Right lobe of liver (tissue), 6 donors: Measurements from ENCODE around the gene PLXNA1. TPM values are rescaled to one million over a fixed set of nuclear protein-coding genes. Genes with fewer than 3 reads are reported as not detected.

ENCODE experiments used
- ATAC-seq, 4 donors: fragments of 200-7000 bp; cut with Tn5 transposase; one replicate each; pipeline ENCODE4 v1.9.1; 2020; ENCODE audit warnings: mild to moderate bottlenecking in 4 of 4, moderate library complexity in 4 of 4
- DNase-seq, 3 donors: peaks; one replicate each; pipeline ENCODE4 v3.0.0-alpha.2; 2020
- H3K27ac ChIP-seq, 3 donors: fragments of 200-600 bp; one replicate each; pipeline ENCODE4 v1.8.0; 2022
- H3K27me3 ChIP-seq, 2 donors: fragments of 200-600 bp; one replicate each; pipeline ENCODE4 v1.8.0; 2022
- H3K36me3 ChIP-seq, 4 donors: fragments of 200-600 bp; sonication (generic) in 1 of 4; one replicate each; pipeline versions ENCODE4 v1.5.1 to v1.8.0; 2017 to 2022; ENCODE audit warnings: control low read depth in 1 of 4
- H3K4me1 ChIP-seq, 4 donors: fragments of 200-600 bp; sonication (generic) in 1 of 4; one replicate each; pipeline versions ENCODE4 v1.5.1 to v1.8.0; 2017 to 2022; ENCODE audit warnings: control low read depth in 1 of 4
- H3K4me3 ChIP-seq, 3 donors: fragments of 200-600 bp; one replicate each; pipeline ENCODE4 v1.8.0; 2022
- H3K9me3 ChIP-seq, 4 donors: fragments of 200-600 bp; sonication (generic) in 1 of 4; one replicate each; pipeline versions ENCODE4 v1.5.1 to v1.8.0; 2017 to 2022; ENCODE audit warnings: control low read depth in 1 of 4
- POLR2A ChIP-seq: fragments of 450-650 bp; IDR thresholded peaks from one replicate; pipeline ENCODE4 v1.6.1; 2017; ENCODE audit warnings: antibody characterized with exemption, mild to moderate bottlenecking
- WGBS: methylation state at CpG from one replicate; pipeline ENCODE4 v1.1.6; 2018; ENCODE audit warnings: low coverage, low lambda C conversion rate; ENCODE audit not compliant: insufficient coverage; ENCODE audit errors: missing lambda C conversion rate; 5-methylcytosine and 5-hydroxymethylcytosine counted together
- intact Hi-C, 2 donors: fragments of 100-400 bp; cut with DNase I; formaldehyde crosslinking; loops; one replicate each; pipeline versions ENCODE4 v1.11.2 to v1.14.1; 2022
- total RNA-seq, 6 experiments: library from RNA; depleted of rRNA in 2 of 6; stranded (reverse); fragments of >200 nt in 2 of 6; fragmentation: NEBNext Ultra II Directional in 3 of 6; extraction: Animal tissue kit (Norgen Biotek cat#: 25700) in 3 of 6; gene quantifications; one replicate each; pipeline versions ENCODE4 v1.1.0 to v1.2.4, GENCODE V29; 2016 to 2023
- TF ChIP-seq, protein P1 (sequence below), 4 donors: fragments of 200-600 bp in 3 of 4; fragments of 450-650 bp in 1 of 4; IDR thresholded peaks; one replicate each; pipeline versions ENCODE4 v1.5.1 to v1.8.0; 2016 to 2022; ENCODE audit warnings: antibody characterized with exemption in 4 of 4, mild to moderate bottlenecking in 2 of 4
- donor health status: DM: no; HTN: yes; CAD: no.
- donor health status: DM: no; HTN: no; CAD: no.
- donor health status: DM: no; HTN: no; CAD: no.
- donor health status: DM: no; HTN: yes; CAD: no.
- donor health status: DM: no; HTN: yes; CAD: no.

Gene PLXNA1
- total RNA-seq, 6 experiments from 2014 or later = 2.0 to 8.7 (median 5.6) TPM

DNA sequence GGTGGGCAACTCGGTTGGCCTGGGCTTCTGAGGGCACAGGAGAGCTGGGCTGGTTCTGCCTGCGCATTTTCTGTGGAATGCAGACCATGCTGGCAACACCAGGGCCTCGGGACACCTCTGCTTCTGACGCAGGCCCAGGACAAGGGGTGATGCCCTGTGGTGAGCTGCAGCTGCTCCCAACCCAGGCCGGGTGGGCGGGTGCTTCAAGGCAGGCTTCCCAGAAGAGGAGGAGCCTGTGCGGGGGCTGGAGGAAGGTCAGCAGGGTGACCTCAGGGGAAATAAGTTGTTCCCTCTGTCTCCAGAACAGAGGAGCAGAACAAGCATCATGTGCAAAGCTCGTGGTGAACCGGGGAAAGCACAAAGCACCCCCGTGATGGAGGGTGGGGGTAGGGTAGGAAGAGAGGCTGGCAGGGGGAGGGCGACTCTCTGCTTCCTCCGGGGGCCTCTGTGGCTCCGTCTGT is 11.0 kb upstream of the PLXNA1 start:
- TF ChIP-seq, protein P1, sequence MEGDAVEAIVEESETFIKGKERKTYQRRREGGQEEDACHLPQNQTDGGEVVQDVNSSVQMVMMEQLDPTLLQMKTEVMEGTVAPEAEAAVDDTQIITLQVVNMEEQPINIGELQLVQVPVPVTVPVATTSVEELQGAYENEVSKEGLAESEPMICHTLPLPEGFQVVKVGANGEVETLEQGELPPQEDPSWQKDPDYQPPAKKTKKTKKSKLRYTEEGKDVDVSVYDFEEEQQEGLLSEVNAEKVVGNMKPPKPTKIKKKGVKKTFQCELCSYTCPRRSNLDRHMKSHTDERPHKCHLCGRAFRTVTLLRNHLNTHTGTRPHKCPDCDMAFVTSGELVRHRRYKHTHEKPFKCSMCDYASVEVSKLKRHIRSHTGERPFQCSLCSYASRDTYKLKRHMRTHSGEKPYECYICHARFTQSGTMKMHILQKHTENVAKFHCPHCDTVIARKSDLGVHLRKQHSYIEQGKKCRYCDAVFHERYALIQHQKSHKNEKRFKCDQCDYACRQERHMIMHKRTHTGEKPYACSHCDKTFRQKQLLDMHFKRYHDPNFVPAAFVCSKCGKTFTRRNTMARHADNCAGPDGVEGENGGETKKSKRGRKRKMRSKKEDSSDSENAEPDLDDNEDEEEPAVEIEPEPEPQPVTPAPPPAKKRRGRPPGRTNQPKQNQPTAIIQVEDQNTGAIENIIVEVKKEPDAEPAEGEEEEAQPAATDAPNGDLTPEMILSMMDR (IDR thresholded peaks at IDR 0.05) = no peak
- no peak for TF ChIP-seq POLR2A
- no peaks in the 10 kb centered on the region for H3K27me3 ChIP-seq
- intact Hi-C loops = no loop called here
- no peaks in the 10 kb centered on the region for H3K9me3 ChIP-seq
- ATAC-seq = peak; percentile 71 to 89 (median 82)
- WGBS = 30% methylated on average over 2 of the region's 13 CpGs
- no peak overlapping the region for H3K4me3 ChIP-seq
- no peaks in the 10 kb centered on the region for H3K4me1 ChIP-seq
- DNase-seq = peak; percentile 63 to 81 (median 75)
- no peaks in the 10 kb centered on the region for H3K36me3 ChIP-seq
- no peak overlapping the region for H3K27ac ChIP-seq

DNA sequence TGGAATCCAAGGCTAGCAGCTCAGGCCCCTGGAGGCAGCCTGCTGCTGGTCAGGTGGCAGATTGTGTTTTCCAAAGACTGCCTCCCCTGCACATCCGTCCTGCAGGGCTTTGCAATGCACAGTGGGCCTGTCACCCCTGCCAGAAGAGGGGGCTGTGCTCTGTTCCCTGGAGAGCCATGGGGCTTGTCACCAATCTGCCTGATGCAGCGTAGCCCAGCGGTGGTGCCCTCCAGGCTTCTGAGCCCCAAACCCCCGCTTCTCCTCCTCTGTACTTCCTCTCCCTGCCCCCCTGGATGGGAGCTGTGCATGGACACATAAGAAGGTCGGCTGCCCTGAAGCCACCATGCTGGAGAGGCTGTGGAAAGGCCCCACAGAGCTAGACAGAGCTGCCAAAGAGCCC is 10.0 kb upstream of the PLXNA1 start:
- Histone ChIP-seq H3K9me3 (no peaks in the 10 kb centered on the region), H3K27ac (no peak overlapping the region), H3K27me3 (no peaks in the 10 kb centered on the region), H3K4me1 (no peaks in the 10 kb centered on the region), H3K4me3 (no peak overlapping the region), H3K36me3 (no peaks in the 10 kb centered on the region)
- intact Hi-C loops = no loop called here
- no peak for ATAC-seq
- no CpG with 5 or more reads among the region's 5 CpGs for WGBS
- no peak for DNase-seq
- TF ChIP-seq, protein P1 (IDR thresholded peaks at IDR 0.05) = no peak
- no peak for TF ChIP-seq POLR2A

DNA sequence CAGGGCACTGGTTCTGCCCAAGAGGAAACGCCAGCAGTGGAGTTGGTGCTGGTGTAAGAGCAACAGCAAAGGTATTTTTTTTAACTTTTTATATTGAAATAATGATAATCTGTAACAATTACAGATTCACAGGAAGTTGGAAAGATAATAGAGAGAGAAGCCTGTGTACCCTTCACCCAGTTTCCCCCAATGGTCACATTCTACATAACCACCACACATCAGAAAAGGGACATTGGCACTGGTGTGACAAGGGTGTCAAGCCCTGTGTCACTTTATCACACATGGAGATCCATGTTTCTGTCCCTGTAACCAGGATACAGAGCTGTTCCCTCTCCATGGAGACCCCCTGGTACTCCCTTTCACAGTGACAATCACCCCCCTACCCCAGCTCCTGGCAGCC is 9.1 kb upstream of the PLXNA1 start:
- TF ChIP-seq, protein P1 (IDR thresholded peaks at IDR 0.05) = no peak
- no peak for TF ChIP-seq POLR2A
- no peak for ATAC-seq
- no peak for DNase-seq
- Histone ChIP-seq H3K36me3 (no peaks in the 10 kb centered on the region), H3K4me1 (no peaks in the 10 kb centered on the region), H3K27me3 (no peaks in the 10 kb centered on the region), H3K9me3 (no peaks in the 10 kb centered on the region), H3K27ac (no peak overlapping the region), H3K4me3 (no peak overlapping the region)
- intact Hi-C loops = no loop called here
- 50% methylated on average over 1 of the region's 1 CpG for WGBS

DNA sequence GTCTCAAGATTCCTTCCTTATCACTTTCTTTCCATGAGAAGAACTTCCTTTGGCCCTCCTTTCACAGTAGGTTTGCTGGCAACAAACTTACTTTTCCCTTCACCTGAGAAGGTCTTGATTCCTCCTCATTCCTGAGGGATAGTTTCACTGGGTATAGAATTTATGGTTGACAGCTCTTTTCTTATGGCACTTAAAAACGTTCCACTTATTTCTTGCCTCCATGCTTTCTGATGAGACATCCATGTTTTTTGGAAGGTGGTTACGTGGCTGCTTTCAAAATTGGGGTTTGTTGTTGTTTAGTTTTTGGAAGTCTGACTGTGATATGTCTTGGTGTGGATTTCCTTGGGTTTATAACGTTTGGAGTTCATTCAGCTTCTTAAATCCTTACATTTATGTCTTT is 8.2 kb upstream of the PLXNA1 start:
- no peaks in the 10 kb centered on the region for H3K27me3 ChIP-seq
- H3K9me3 ChIP-seq = no peaks in the 10 kb centered on the region
- no peak for TF ChIP-seq POLR2A
- TF ChIP-seq, protein P1 (IDR thresholded peaks at IDR 0.05) = no peak
- ATAC-seq (no peak), DNase-seq (no peak)
- intact Hi-C loops = no loop called here
- WGBS = 32% methylated on average over 3 of the region's 3 CpGs
- no peak overlapping the region for H3K27ac ChIP-seq
- no peaks in the 10 kb centered on the region for H3K36me3 ChIP-seq
- H3K4me3 ChIP-seq = no peak overlapping the region
- no peaks in the 10 kb centered on the region for H3K4me1 ChIP-seq

DNA sequence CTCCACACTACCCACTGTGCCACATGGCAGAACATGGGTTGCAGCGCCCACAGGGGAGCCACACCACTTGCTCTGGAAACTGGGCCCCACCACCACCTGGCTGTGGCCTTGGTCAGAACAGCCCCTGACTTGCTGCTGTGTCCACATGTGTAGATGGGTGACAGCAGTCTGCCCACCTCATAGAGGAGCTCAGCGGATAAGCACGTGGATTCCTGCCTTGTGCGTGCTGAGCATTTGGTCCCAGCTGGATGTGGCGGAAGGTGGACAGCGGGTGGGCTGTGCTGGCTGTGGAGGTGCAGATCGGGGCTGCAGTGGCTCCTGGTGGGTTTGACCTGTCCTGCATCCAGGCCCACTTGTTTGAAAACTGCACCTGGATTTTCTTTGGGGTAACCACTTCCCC is 6.0 kb upstream of the PLXNA1 start:
- ATAC-seq (no peak), DNase-seq (no peak)
- Histone ChIP-seq H3K4me1 (no peaks in the 10 kb centered on the region), H3K27ac (no peak overlapping the region), H3K27me3 (no peaks in the 10 kb centered on the region), H3K4me3 (no peak overlapping the region), H3K9me3 (no peaks in the 10 kb centered on the region), H3K36me3 (no peaks in the 10 kb centered on the region)
- intact Hi-C loops = no loop called here
- TF ChIP-seq, protein P1 (IDR thresholded peaks at IDR 0.05) = no peak
- no peak for TF ChIP-seq POLR2A
- no CpG with 5 or more reads among the region's 7 CpGs for WGBS
